HG03135 (cell line): ENCODE data around the gene NLRP4.
"Not testable (repeated sequence)": the region's sequence is repeated elsewhere in the genome, so short reads cannot be mapped to it uniquely, and the experiment has no call there.

Experiments
- ATAC-seq: cut with Tn5 transposase; IDR thresholded peaks from one replicate; pipeline ENCODE4 v1.9.1; 2021; ENCODE audit warnings: mild to moderate bottlenecking, moderate library complexity; ENCODE audit not compliant: unreplicated experiment

NLRP4 gene

GRCh38 chr19:55882626-55883025, 46.3 kb downstream of the NLRP4 start:
- no peak for ATAC-seq

- ATAC-seq: no peak
Measured at GRCh38 chr19:55898911-55899310, 62.6 kb downstream of the NLRP4 start.

- ATAC-seq: no peak
Measured at GRCh38 chr19:55901369-55902079, 65.2 kb downstream of the NLRP4 start.

- ATAC-seq: no peak
Measured at GRCh38 chr19:55902080-55902751, 65.9 kb downstream of the NLRP4 start.

- no peak for ATAC-seq
Measured at GRCh38 chr19:55907286-55907685, 70.9 kb downstream of the NLRP4 start.

GRCh38 chr19:55907746-55908145, 71.4 kb downstream of the NLRP4 start:
- no peak for ATAC-seq

GRCh38 chr19:55909801-55910200, 73.5 kb downstream of the NLRP4 start:
- ATAC-seq: no peak

GRCh38 chr19:55912916-55913315, 76.6 kb downstream of the NLRP4 start:
- no peak for ATAC-seq

GRCh38 chr19:55913643-55914268, 77.4 kb downstream of the NLRP4 start:
- no peak for ATAC-seq

- ATAC-seq: no peak
Measured at GRCh38 chr19:55923556-55923955, 87.2 kb downstream of the NLRP4 start.

- no peak for ATAC-seq
Measured at GRCh38 chr19:55927991-55928390, 91.7 kb downstream of the NLRP4 start.

- not testable (repeated sequence) for ATAC-seq
Measured at GRCh38 chr19:55929258-55929657, 92.9 kb downstream of the NLRP4 start.

GRCh38 chr19:55930996-55931515, 94.7 kb downstream of the NLRP4 start:
- ATAC-seq: no peak
